H9 (cell line): ENCODE results near the gene PRSS8. TPM values are rescaled to one million over a fixed set of nuclear protein-coding genes. Genes with fewer than 3 reads are reported as not detected.
A peak's percentile ranks its signal among the peaks of the same experiment; 100 is the strongest.
"Not testable (repeated sequence)": the region's sequence is repeated elsewhere in the genome, so short reads cannot be mapped to it uniquely, and the experiment has no call there.

Source experiments
- DNase-seq: peaks from one replicate; pipeline ENCODE4 v3.0.0-alpha.2; 2017
- H2AFZ ChIP-seq: one replicate; pipeline ENCODE4 v1.6.1; 2013; ENCODE audit warnings: mild to moderate bottlenecking, low read length, control low read depth, moderate library complexity
- H2AK5ac ChIP-seq: 2 replicates; pipeline ENCODE4 v1.6.1; 2013; ENCODE audit warnings: low read length, control low read depth, mixed read lengths; ENCODE audit not compliant: insufficient read length
- H2BK120ac ChIP-seq: one replicate; pipeline ENCODE4 v1.6.1; 2013; ENCODE audit warnings: low read depth, mild to moderate bottlenecking, low read length, control low read depth, inconsistent platforms; ENCODE audit not compliant: poor library complexity, severe bottlenecking
- H2BK12ac ChIP-seq: 2 replicates; pipeline ENCODE4 v1.6.1; 2013; ENCODE audit warnings: low read length, control low read depth, mixed read lengths, low read depth; ENCODE audit not compliant: insufficient read length
- H2BK15ac ChIP-seq: 2 replicates; pipeline ENCODE4 v1.6.1; 2013; ENCODE audit warnings: low read depth, low read length, control low read depth
- H2BK20ac ChIP-seq: one replicate; pipeline ENCODE4 v1.6.1; 2013; ENCODE audit warnings: low read depth, mild to moderate bottlenecking, low read length, control low read depth, inconsistent platforms; ENCODE audit not compliant: poor library complexity, severe bottlenecking
- H2BK5ac ChIP-seq: 2 replicates; pipeline ENCODE4 v1.6.1; 2013; ENCODE audit warnings: low read length, control low read depth, mixed read lengths; ENCODE audit not compliant: insufficient read length
- H3K14ac ChIP-seq: 2 replicates; pipeline ENCODE4 v1.6.1; 2013; ENCODE audit warnings: low read length, control low read depth; ENCODE audit not compliant: insufficient read depth
- H3K18ac ChIP-seq: 2 replicates; pipeline ENCODE4 v1.6.1; 2013; ENCODE audit warnings: low read depth, mild to moderate bottlenecking, mixed read lengths, low read length, control low read depth; ENCODE audit not compliant: insufficient read length
- H3K23ac ChIP-seq: 2 replicates; pipeline ENCODE4 v1.6.1; 2013; ENCODE audit warnings: low read length, control low read depth, mixed read lengths, low read depth; ENCODE audit not compliant: insufficient read length
- H3K23me2 ChIP-seq: 2 replicates; pipeline ENCODE4 v1.6.1; 2013; ENCODE audit warnings: low read depth, mild to moderate bottlenecking, mixed read lengths, low read length, control low read depth; ENCODE audit not compliant: insufficient read length, poor library complexity, severe bottlenecking
- H3K27ac ChIP-seq: 2 replicates; pipeline ENCODE4 v1.5.1; 2013; ENCODE audit warnings: low read length, control low read depth, mixed read lengths, low read depth; ENCODE audit not compliant: insufficient read length
- H3K27me3 ChIP-seq: 2 replicates; pipeline ENCODE4 v1.6.1; 2013; ENCODE audit warnings: low read length, control low read depth, inconsistent platforms; ENCODE audit not compliant: insufficient read depth
- H3K4ac ChIP-seq: 2 replicates; pipeline ENCODE4 v1.6.1; 2013; ENCODE audit warnings: low read depth, mild to moderate bottlenecking, control low read depth, inconsistent platforms, low read length, moderate library complexity
- H3K4me1 ChIP-seq: 2 replicates; pipeline ENCODE4 v1.6.1; 2013; ENCODE audit warnings: low read length, control low read depth, inconsistent platforms; ENCODE audit not compliant: insufficient read depth
- H3K4me2 ChIP-seq: 2 replicates; pipeline ENCODE4 v1.6.1; 2013; ENCODE audit warnings: low read length, control low read depth, mixed read lengths; ENCODE audit not compliant: insufficient read length, insufficient read depth
- H3K56ac ChIP-seq: 2 replicates; pipeline ENCODE4 v1.6.1; 2013; ENCODE audit warnings: low read depth, mild to moderate bottlenecking, mixed read lengths, low read length, control low read depth; ENCODE audit not compliant: insufficient read length
- H3K79me1 ChIP-seq: 2 replicates; pipeline ENCODE4 v1.6.1; 2013; ENCODE audit warnings: low read depth, mild to moderate bottlenecking, moderate library complexity, low read length, control low read depth, inconsistent platforms; ENCODE audit not compliant: insufficient read depth, poor library complexity, severe bottlenecking
- H3K79me2 ChIP-seq: 2 replicates; pipeline ENCODE4 v1.6.1; 2013; ENCODE audit warnings: low read length, control low read depth, inconsistent platforms; ENCODE audit not compliant: insufficient read depth
- H3K9ac ChIP-seq: 2 replicates; pipeline ENCODE4 v1.6.1; 2013; ENCODE audit warnings: low read length, control low read depth, mixed read lengths; ENCODE audit not compliant: insufficient read length; ENCODE audit errors: extremely low read depth
- H3K9me3 ChIP-seq: one replicate; pipeline ENCODE4 v1.6.1; 2013; ENCODE audit warnings: low read depth, low read length, inconsistent platforms; ENCODE audit not compliant: control insufficient read depth
- H3T11ph ChIP-seq: one replicate; pipeline ENCODE4 v1.6.1; 2013; ENCODE audit warnings: mild to moderate bottlenecking, low read length, control low read depth, inconsistent platforms
- H4K20me1 ChIP-seq: one replicate; pipeline ENCODE4 v1.6.1; 2013; ENCODE audit not compliant: control insufficient read depth, insufficient read length, insufficient read depth
- H4K5ac ChIP-seq: 2 replicates; pipeline ENCODE4 v1.6.1; 2013; ENCODE audit warnings: low read depth, mild to moderate bottlenecking, mixed read lengths, low read length, control low read depth; ENCODE audit not compliant: insufficient read length
- H4K8ac ChIP-seq: replicated peaks from 2 replicates; pipeline ENCODE4 v1.6.1; 2013; ENCODE audit warnings: low read length, control low read depth, mixed read lengths, low read depth; ENCODE audit not compliant: insufficient read length
- H4K91ac ChIP-seq: 2 replicates; pipeline ENCODE4 v1.6.1; 2013; ENCODE audit warnings: low read depth, mild to moderate bottlenecking, moderate library complexity, mixed read lengths, low read length, control low read depth; ENCODE audit not compliant: insufficient read length
- H3K27ac Mint-ChIP-seq, 3 experiments: 2 replicates in 2 of 3; 3 replicates in 1 of 3; pipeline ENCODE4 v1.8.0; 2020 to 2021; ENCODE audit warnings: mixed read lengths in 3 of 3, mild to moderate bottlenecking in 1 of 3, moderate library complexity in 1 of 3
- H3K27me3 Mint-ChIP-seq: 2 replicates; pipeline ENCODE4 v1.8.0; 2021; ENCODE audit warnings: low read depth, mild to moderate bottlenecking, moderate library complexity, mixed read lengths
- H3K36me3 Mint-ChIP-seq, 3 experiments: 2 replicates in 2 of 3; 3 replicates in 1 of 3; pipeline ENCODE4 v1.8.0; 2020 to 2021; ENCODE audit warnings: low read depth in 3 of 3, mixed read lengths in 3 of 3; ENCODE audit not compliant: insufficient read depth in 1 of 3
- H3K4me1 Mint-ChIP-seq, 2 experiments: 2 replicates each; pipeline ENCODE4 v1.8.0; 2020; ENCODE audit warnings: mixed read lengths in 2 of 2
- H3K4me3 Mint-ChIP-seq, 2 experiments: 2 replicates in 1 of 2; 3 replicates in 1 of 2; pipeline ENCODE4 v1.8.0; 2020 to 2021; ENCODE audit warnings: mild to moderate bottlenecking in 2 of 2, mixed read lengths in 2 of 2, moderate library complexity in 1 of 2
- H3K9me3 Mint-ChIP-seq, 2 experiments: 2 replicates in 1 of 2; 3 replicates in 1 of 2; pipeline ENCODE4 v1.8.0; 2020; ENCODE audit warnings: mild to moderate bottlenecking in 2 of 2, mixed read lengths in 2 of 2, moderate library complexity in 1 of 2
- CTCF ChIP-seq: fragments of 200-600 bp; sonication (generic); conservative IDR thresholded peaks from 3 replicates; pipeline ENCODE4 v1.8.0; 2021; ENCODE audit warnings: antibody characterized with exemption, mild to moderate bottlenecking
- WGBS: extraction: QIAGEN DNeasy Blood & Tissue Kit; methylation state at CpG from one replicate; pipeline ENCODE4 v1.1.7; 2013; ENCODE audit warnings: missing lambda C conversion rate, low lambda C conversion rate, mixed read lengths; ENCODE audit not compliant: insufficient read length; ENCODE audit errors: extremely low coverage; 5-methylcytosine and 5-hydroxymethylcytosine counted together
- total RNA-seq: library from RNA; stranded (reverse); gene quantifications from 2 replicates; pipeline ENCODE4 v1.2.1, GENCODE V29; 2021

The PRSS8 gene
- total RNA-seq, 1 experiment from 2014 or later = 64.0 TPM

GRCh38 chr16:31177136-31177535, 41.6 kb upstream of the PRSS8 start:
- Histone ChIP-seq H3K27ac (no peak overlapping the region), H3K9ac (no peak overlapping the region), H3K27me3 (no peaks in the 10 kb centered on the region), H3K4me2 (no peak overlapping the region), H2BK20ac (no peak overlapping the region), H4K91ac (no peak overlapping the region), H4K5ac (no peak overlapping the region), H3K4me1 (no peaks in the 10 kb centered on the region; the same call in 1 of the 2 replicates), H3K4ac (no peak overlapping the region), H3K9me3 (no peaks in the 10 kb centered on the region), H3K79me2 (peaks cover 16% of the 10 kb centered on the region), H3K23ac (no peak overlapping the region), H3K14ac (no peak overlapping the region), H3K56ac (no peak overlapping the region), H2BK120ac (no peak overlapping the region), H3K23me2 (peaks cover 9% of the 10 kb centered on the region), H2BK5ac (no peak overlapping the region), H2AFZ (no peak overlapping the region), H3T11ph (no peak overlapping the region), H2AK5ac (no peak overlapping the region), H2BK12ac (no peak overlapping the region), H2BK15ac (no peak overlapping the region), H3K18ac (no peak overlapping the region), H4K8ac (no peak overlapping the region), H3K79me1 (no peaks in the 10 kb centered on the region), H4K20me1 (no peaks in the 10 kb centered on the region)
- DNase-seq = no peak
- Mint-ChIP-seq H3K4me1 (peaks cover 25 to 28% of the 10 kb centered on the region in 2 experiments), H3K27ac (peak overlapping the region in 1 of 3 experiments; percentile 40; a peak in 1 of 7 replicates), H3K9me3 (peaks cover 3 to 11% of the 10 kb centered on the region in 2 experiments; a peak in 4 of 5 replicates), H3K36me3 (peaks cover 12 to 14% (median 14%) of the 10 kb centered on the region in 3 experiments), H3K4me3 (no peak overlapping the region), H3K27me3 (no peaks in the 10 kb centered on the region; the same call in none of the 2 replicates)
- no peak for TF ChIP-seq CTCF
- WGBS = no CpG with 5 or more reads among the region's 3 CpGs

- Mint-ChIP-seq H3K4me1 (peaks cover 27% of the 10 kb centered on the region in 2 experiments), H3K9me3 (peaks cover 5 to 16% of the 10 kb centered on the region in 2 experiments; a peak in 4 of 5 replicates), H3K27ac (peak overlapping the region in 2 of 3 experiments; percentile 13 to 49; a peak in 3 of 7 replicates)
- not testable (repeated sequence) for H2BK15ac ChIP-seq, H3K4ac ChIP-seq, H2BK5ac ChIP-seq, H4K5ac ChIP-seq, H3T11ph ChIP-seq, H3K56ac ChIP-seq, H3K4me1 ChIP-seq, H3K79me1 ChIP-seq, H3K27me3 ChIP-seq, H3K4me2 ChIP-seq, H3K9ac ChIP-seq, H3K79me2 ChIP-seq, H3K9me3 ChIP-seq, H3K4me3 Mint-ChIP-seq, H3K27me3 Mint-ChIP-seq, DNase-seq, H2AK5ac ChIP-seq, H4K20me1 ChIP-seq, H2AFZ ChIP-seq, H3K23me2 ChIP-seq, H4K91ac ChIP-seq, H3K18ac ChIP-seq, H2BK20ac ChIP-seq, H2BK12ac ChIP-seq, H2BK120ac ChIP-seq, H4K8ac ChIP-seq, H3K23ac ChIP-seq, H3K14ac ChIP-seq, H3K36me3 Mint-ChIP-seq, H3K27ac ChIP-seq
- no CpG with 5 or more reads among the region's 2 CpGs for WGBS
Observed at GRCh38 chr16:31170048-31170447, 34.5 kb upstream of the PRSS8 start.
